CD4-positive, alpha-beta T cell treated with Interleukin-15 for 4 hours (primary cell): ENCODE data around the gene MICOS13.
A peak's percentile ranks its signal among the peaks of the same experiment; 100 is the strongest.

ENCODE experiments used
- DNase-seq: peaks from one replicate; pipeline ENCODE4 v3.0.0-alpha.2; 2020; ENCODE audit warnings: low spot score

The MICOS13 gene

GRCh38 chr19:5687360-5688198 is 7.3 kb upstream of the MICOS13 start:
- DNase-seq = no peak

GRCh38 chr19:5686647-5687359 is 6.5 kb upstream of the MICOS13 start:
- peak; percentile 96 for DNase-seq

GRCh38 chr19:5686326-5686646 is 6.0 kb upstream of the MICOS13 start:
- no peak for DNase-seq

GRCh38 chr19:5684694-5685430 is 4.5 kb upstream of the MICOS13 start:
- DNase-seq = no peak

- no peak for DNase-seq
Measured at GRCh38 chr19:5683177-5683886, 3.0 kb upstream of the MICOS13 start.

GRCh38 chr19:5682107-5682482 is 1.8 kb upstream of the MICOS13 start:
- DNase-seq = no peak

- DNase-seq = no peak
Measured at GRCh38 chr19:5681391-5682106, 1.2 kb upstream of the MICOS13 start.

- no peak for DNase-seq
Measured at GRCh38 chr19:5680084-5680436, 256 bp downstream of the MICOS13 start.

GRCh38 chr19:5679289-5680083 is 830 bp downstream of the MICOS13 start:
- DNase-seq = no peak

GRCh38 chr19:5678071-5678718 is 2.1 kb downstream of the MICOS13 start:
- no peak for DNase-seq

- no peak for DNase-seq
Measured at GRCh38 chr19:5677580-5677979, 2.7 kb downstream of the MICOS13 start.

- no peak for DNase-seq
Measured at GRCh38 chr19:5677136-5677535, 3.2 kb downstream of the MICOS13 start.

GRCh38 chr19:5676772-5677105 is 3.6 kb downstream of the MICOS13 start:
- no peak for DNase-seq

GRCh38 chr19:5676105-5676771 is 4.1 kb downstream of the MICOS13 start:
- DNase-seq = no peak

- DNase-seq = no peak
Measured at GRCh38 chr19:5674714-5675113, 5.6 kb downstream of the MICOS13 start.

- no peak for DNase-seq
Measured at GRCh38 chr19:5673752-5674151, 6.6 kb downstream of the MICOS13 start.

GRCh38 chr19:5672708-5673459 is 7.4 kb downstream of the MICOS13 start:
- DNase-seq = no peak

- DNase-seq = no peak
Measured at GRCh38 chr19:5671600-5671999, 8.7 kb downstream of the MICOS13 start.

- no peak for DNase-seq
Measured at GRCh38 chr19:5669212-5669611, 11.1 kb downstream of the MICOS13 start.
